ENCODE data around the gene USP4.
A peak's percentile ranks its signal among the peaks of the same experiment; 100 is the strongest.

USP4 gene

GRCh38 chr3:49316696-49317457 is 23.0 kb downstream of the USP4 start:
- TF ChIP-seq, protein P1, sequence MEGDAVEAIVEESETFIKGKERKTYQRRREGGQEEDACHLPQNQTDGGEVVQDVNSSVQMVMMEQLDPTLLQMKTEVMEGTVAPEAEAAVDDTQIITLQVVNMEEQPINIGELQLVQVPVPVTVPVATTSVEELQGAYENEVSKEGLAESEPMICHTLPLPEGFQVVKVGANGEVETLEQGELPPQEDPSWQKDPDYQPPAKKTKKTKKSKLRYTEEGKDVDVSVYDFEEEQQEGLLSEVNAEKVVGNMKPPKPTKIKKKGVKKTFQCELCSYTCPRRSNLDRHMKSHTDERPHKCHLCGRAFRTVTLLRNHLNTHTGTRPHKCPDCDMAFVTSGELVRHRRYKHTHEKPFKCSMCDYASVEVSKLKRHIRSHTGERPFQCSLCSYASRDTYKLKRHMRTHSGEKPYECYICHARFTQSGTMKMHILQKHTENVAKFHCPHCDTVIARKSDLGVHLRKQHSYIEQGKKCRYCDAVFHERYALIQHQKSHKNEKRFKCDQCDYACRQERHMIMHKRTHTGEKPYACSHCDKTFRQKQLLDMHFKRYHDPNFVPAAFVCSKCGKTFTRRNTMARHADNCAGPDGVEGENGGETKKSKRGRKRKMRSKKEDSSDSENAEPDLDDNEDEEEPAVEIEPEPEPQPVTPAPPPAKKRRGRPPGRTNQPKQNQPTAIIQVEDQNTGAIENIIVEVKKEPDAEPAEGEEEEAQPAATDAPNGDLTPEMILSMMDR (conservative IDR thresholded peaks at IDR 0.05; ENCODE audit: control insufficient read depth, insufficient read depth, low read depth, low read length): no peak
- no peak overlapping the region for H3K4me3 ChIP-seq (ENCODE audit: control insufficient read depth, low read depth, low read length)
- no peak for DNase-seq (ENCODE audit: low read depth)

- H3K4me3 ChIP-seq (ENCODE audit: control insufficient read depth, low read depth, low read length): no peak overlapping the region
- DNase-seq (ENCODE audit: low read depth): peak; percentile 58
- TF ChIP-seq, protein P1 (conservative IDR thresholded peaks at IDR 0.05; ENCODE audit: control insufficient read depth, insufficient read depth, low read depth, low read length): no peak
These were observed 25.8 kb downstream of the USP4 start for GRCh38 chr3:49313896-49314688.

DNA sequence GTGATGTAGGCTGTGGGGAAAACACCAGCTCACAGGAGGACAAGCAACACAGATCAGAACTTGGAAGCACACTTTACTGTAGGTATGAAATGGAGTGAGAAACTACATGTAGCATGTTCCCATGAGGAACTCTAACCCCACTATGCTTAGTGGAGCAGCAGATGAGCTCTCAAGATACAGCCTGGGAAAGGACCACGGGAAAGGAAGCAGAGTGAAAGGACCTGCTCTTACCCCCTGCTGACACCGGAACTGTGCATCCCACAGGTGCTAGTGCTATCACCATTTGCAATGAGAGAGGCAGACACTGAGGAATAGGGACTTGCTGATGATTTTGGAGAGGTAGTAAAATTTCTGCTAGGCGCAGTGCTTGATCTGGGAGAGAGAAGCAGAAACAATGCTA is 28.6 kb downstream of the USP4 start:
- H3K4me3 ChIP-seq (ENCODE audit: control insufficient read depth, low read depth, low read length): no peak overlapping the region

GRCh38 chr3:49310677-49311076 is 29.2 kb downstream of the USP4 start:
- no peak for DNase-seq (ENCODE audit: low read depth)
- TF ChIP-seq, protein P1 (conservative IDR thresholded peaks at IDR 0.05; ENCODE audit: control insufficient read depth, insufficient read depth, low read depth, low read length): no peak
- H3K4me3 ChIP-seq (ENCODE audit: control insufficient read depth, low read depth, low read length): no peak overlapping the region

More for the DNA sequence above, 28.6 kb downstream of the USP4 start:
- DNase-seq (ENCODE audit: low read depth): no peak
- TF ChIP-seq, protein P1 (conservative IDR thresholded peaks at IDR 0.05; ENCODE audit: control insufficient read depth, insufficient read depth, low read depth, low read length): no peak

DNA sequence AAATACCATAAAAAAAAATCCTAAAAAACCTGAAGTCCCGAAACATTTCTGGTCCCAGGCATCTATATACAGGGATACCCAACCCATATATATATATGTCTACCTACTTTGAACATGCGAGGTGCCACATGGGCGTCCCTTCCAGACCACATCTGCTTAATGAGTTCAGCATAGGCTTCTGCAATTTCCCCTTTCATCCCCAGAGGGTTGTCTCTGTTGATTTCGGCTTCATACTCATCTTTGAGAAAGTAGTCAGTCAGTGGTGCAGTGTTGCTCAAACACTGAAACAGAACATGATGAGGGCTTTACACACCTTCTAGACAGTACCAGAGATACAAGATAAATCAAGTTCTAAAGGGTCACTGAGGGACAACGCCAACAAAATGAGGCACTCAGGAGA is 34.2 kb downstream of the USP4 start:
- no peak overlapping the region for H3K4me3 ChIP-seq (ENCODE audit: control insufficient read depth, low read depth, low read length)
- TF ChIP-seq, protein P1 (conservative IDR thresholded peaks at IDR 0.05; ENCODE audit: control insufficient read depth, insufficient read depth, low read depth, low read length): no peak
- DNase-seq (ENCODE audit: low read depth): no peak

GRCh38 chr3:49302613-49303012 is 37.2 kb downstream of the USP4 start:
- TF ChIP-seq, protein P1 (conservative IDR thresholded peaks at IDR 0.05; ENCODE audit: control insufficient read depth, insufficient read depth, low read depth, low read length): no peak
- H3K4me3 ChIP-seq (ENCODE audit: control insufficient read depth, low read depth, low read length): no peak overlapping the region
- DNase-seq (ENCODE audit: low read depth): no peak

Measured in fibroblast of mammary gland (primary cell).